GM03348 (cell line): Measurements from ENCODE around the gene MED12L.
A peak's percentile ranks its signal among the peaks of the same experiment; 100 is the strongest.
"Not testable (repeated sequence)": the region's sequence is repeated elsewhere in the genome, so short reads cannot be mapped to it uniquely, and the experiment has no call there.

Experiments
- DNase-seq: peaks from one replicate; pipeline ENCODE4 v3.0.0; 2012; ENCODE audit warnings: low spot score

The MED12L gene

GRCh38 chr3:151209654-151210053 is 124.2 kb downstream of the MED12L start:
- DNase-seq = no peak

- DNase-seq = no peak
Measured at GRCh38 chr3:151210676-151211381, 125.4 kb downstream of the MED12L start.

- no peak for DNase-seq
Measured at GRCh38 chr3:151213151-151213550, 127.7 kb downstream of the MED12L start.

GRCh38 chr3:151213881-151214280 is 128.4 kb downstream of the MED12L start:
- no peak for DNase-seq

GRCh38 chr3:151214459-151214858 is 129.0 kb downstream of the MED12L start:
- DNase-seq = no peak

- DNase-seq = peak; percentile 50
Measured at GRCh38 chr3:151216641-151217607, 131.5 kb downstream of the MED12L start.

GRCh38 chr3:151218136-151218535 is 132.7 kb downstream of the MED12L start:
- DNase-seq = no peak

- peak; percentile 56 for DNase-seq
Measured at GRCh38 chr3:151219056-151219455, 133.6 kb downstream of the MED12L start.

GRCh38 chr3:151224268-151224866 is 138.9 kb downstream of the MED12L start:
- DNase-seq = no peak

GRCh38 chr3:151225040-151225975 is 139.8 kb downstream of the MED12L start:
- no peak for DNase-seq

GRCh38 chr3:151226088-151226563 is 140.7 kb downstream of the MED12L start:
- peak; percentile 36 for DNase-seq

- DNase-seq = no peak
Measured at GRCh38 chr3:151226825-151227224, 141.4 kb downstream of the MED12L start.

GRCh38 chr3:151227266-151227806 is 141.9 kb downstream of the MED12L start:
- DNase-seq = no peak

- peak; percentile 81 for DNase-seq
Measured at GRCh38 chr3:151227807-151228665, 142.6 kb downstream of the MED12L start.

GRCh38 chr3:151228666-151229040 is 143.2 kb downstream of the MED12L start:
- peak; percentile 72 for DNase-seq

GRCh38 chr3:151230646-151231045 is 145.2 kb downstream of the MED12L start:
- no peak for DNase-seq

- not testable (repeated sequence) for DNase-seq
Measured at GRCh38 chr3:151232403-151232802, 146.9 kb downstream of the MED12L start.

- DNase-seq = no peak
Measured at GRCh38 chr3:151232991-151233390, 147.5 kb downstream of the MED12L start.

GRCh38 chr3:151234825-151235224 is 149.4 kb downstream of the MED12L start:
- no peak for DNase-seq

- DNase-seq = no peak
Measured at GRCh38 chr3:151236316-151236715, 150.9 kb downstream of the MED12L start.
